ENCODE results near the gene FOXK1.

Gene FOXK1

GRCh38 chr7:4796453-4796852, 114.4 kb downstream of the FOXK1 start:
- H3K4me3 ChIP-seq (replicated peaks; ENCODE audit: insufficient read depth, low read length) = no peak overlapping the region
- no peaks in the 10 kb centered on the region for H3K27me3 ChIP-seq (ENCODE audit: insufficient read depth, poor library complexity, severe bottlenecking)
- H3K27ac ChIP-seq (replicated peaks) = no peak overlapping the region
- no peak for DNase-seq (ENCODE audit: low read depth in 1 of 2, low spot score in 1 of 2)
- no peak for TF ChIP-seq GABPA (IDR thresholded peaks at IDR 0.05; ENCODE audit: low read depth)
- TF ChIP-seq SPI1 (IDR thresholded peaks at IDR 0.05; ENCODE audit: borderline replicate concordance, low read depth) = no peak
- TF ChIP-seq POLR2AphosphoS5 (IDR thresholded peaks at IDR 0.05; ENCODE audit: low read depth) = no peak
- no peak for TF ChIP-seq REST (IDR thresholded peaks at IDR 0.05; ENCODE audit: insufficient replicate concordance, low read depth)
- TF ChIP-seq CTCF (IDR thresholded peaks at IDR 0.05; ENCODE audit: insufficient read depth, low read length) = no peak

- H3K27ac ChIP-seq (replicated peaks) = no peak overlapping the region
- no peak overlapping the region for H3K4me3 ChIP-seq (replicated peaks; ENCODE audit: insufficient read depth, low read length)
- TF ChIP-seq CTCF (IDR thresholded peaks at IDR 0.05; ENCODE audit: insufficient read depth, low read length) = peak; percentile 66
- TF ChIP-seq GABPA (IDR thresholded peaks at IDR 0.05; ENCODE audit: low read depth) = no peak
- no peak for TF ChIP-seq SPI1 (IDR thresholded peaks at IDR 0.05; ENCODE audit: borderline replicate concordance, low read depth)
- peak in 1 of 2 experiments; percentile 49 for DNase-seq (ENCODE audit: low read depth in 1 of 2, low spot score in 1 of 2)
- H3K27me3 ChIP-seq (ENCODE audit: insufficient read depth, poor library complexity, severe bottlenecking) = no peaks in the 10 kb centered on the region
Observed at GRCh38 chr7:4797858-4798705, 116.0 kb downstream of the FOXK1 start.

- Histone ChIP-seq H3K27me3 (ENCODE audit: insufficient read depth, poor library complexity, severe bottlenecking) (no peaks in the 10 kb centered on the region), H3K27ac (replicated peaks) (no peak overlapping the region), H3K4me3 (replicated peaks; ENCODE audit: insufficient read depth, low read length) (no peak overlapping the region)
- no peak for DNase-seq (ENCODE audit: low read depth in 1 of 2, low spot score in 1 of 2)
- TF ChIP-seq GABPA (IDR thresholded peaks at IDR 0.05; ENCODE audit: low read depth) (no peak), CTCF (IDR thresholded peaks at IDR 0.05; ENCODE audit: insufficient read depth, low read length) (no peak), SPI1 (IDR thresholded peaks at IDR 0.05; ENCODE audit: borderline replicate concordance, low read depth) (no peak), POLR2AphosphoS5 (IDR thresholded peaks at IDR 0.05; ENCODE audit: low read depth) (no peak), REST (IDR thresholded peaks at IDR 0.05; ENCODE audit: insufficient replicate concordance, low read depth) (no peak)
Observed at GRCh38 chr7:4798706-4799235, 116.7 kb downstream of the FOXK1 start.
